HCT116 (cell line): ENCODE results near the gene SIRPB1. TPM values are rescaled to one million over a fixed set of nuclear protein-coding genes. Genes with fewer than 3 reads are reported as not detected.

Experiments
- ATAC-seq: fragments of 200-7000 bp; cut with Tn5 transposase; 2 replicates; pipeline ENCODE4 v1.9.1; 2020; ENCODE audit warnings: mild to moderate bottlenecking, moderate library complexity
- BruUV-seq: library from RNA; stranded (reverse); fragments of 400-500 nt; replicated peaks from 2 replicates; lab custom pipeline; 2021; lab: Mats Ljungman, UMichigan
- CTCF ChIA-PET: fragments of 300-600 bp; sonication (Branson Sonifier 250); formaldehyde crosslinking; loops from one replicate; lab custom pipeline; 2021; ENCODE audit warnings: antibody characterized with exemption; lab: Charles Lee
- POLR2A ChIA-PET: fragments of 300-600, 350-600 bp; sonication (Branson Sonifier 250); formaldehyde crosslinking; loops from one replicate; lab custom pipeline; 2021; ENCODE audit warnings: antibody characterized with exemption; lab: Charles Lee
- RAD21 ChIA-PET, 2 experiments: fragments of 300-600 bp; sonication (Branson Sonifier 250); formaldehyde crosslinking; loops; one replicate each; lab custom pipeline; 2023; ENCODE audit warnings: low total read pairs in 2 of 2; ENCODE audit not compliant: uncharacterized antibody in 2 of 2, unreplicated experiment in 2 of 2, low non-redundant PET in 1 of 2; lab: Charles Lee
- DNase-seq: peaks from one replicate; pipeline ENCODE4 v3.0.0-alpha.2; 2010; ENCODE audit warnings: low read depth, low spot score
- H2AFZ ChIP-seq: fragments of 200-600 bp; shearing (Covaris generic), sonication (generic); 2 replicates; pipeline ENCODE4 v1.6.1; 2017; ENCODE audit warnings: low read depth, mixed run types, mixed read lengths, antibody characterized with exemption, low read length; ENCODE audit not compliant: poor library complexity, severe bottlenecking
- H3K27ac ChIP-seq: 2 replicates; pipeline ENCODE4 v1.5.1; 2012; ENCODE audit warnings: low read depth, low read length
- H3K27me3 ChIP-seq: fragments of 200-600 bp; sonication (generic); 2 replicates; pipeline ENCODE4 v1.6.1; 2016; ENCODE audit warnings: mixed run types, low read length, mixed read lengths; ENCODE audit not compliant: insufficient read depth
- H3K36me3 ChIP-seq, 2 experiments: fragments of 200-500 bp in 1 of 2; fragments of 200-600 bp in 1 of 2; sonication (Bioruptor generic) in 1 of 2; sonication (generic) in 1 of 2; 2 replicates each; pipeline versions ENCODE4 v1.5.1 to v1.6.1; 2014 to 2016; ENCODE audit warnings: low read length in 2 of 2, inconsistent platforms in 1 of 2, mixed read lengths in 1 of 2, mixed run types in 1 of 2; ENCODE audit not compliant: insufficient read depth in 2 of 2, control insufficient read depth in 1 of 2
- H3K4me1 ChIP-seq, 2 experiments: fragments of 200-600 bp in 1 of 2; sonication (generic) in 1 of 2; 2 replicates each; pipeline versions ENCODE4 v1.5.1 to v1.6.1; 2012 to 2017; ENCODE audit warnings: low read length in 2 of 2, inconsistent platforms in 1 of 2, mild to moderate bottlenecking in 1 of 2, mixed read lengths in 1 of 2, mixed run types in 1 of 2, moderate library complexity in 1 of 2; ENCODE audit not compliant: insufficient read depth in 2 of 2, control insufficient read depth in 1 of 2
- H3K4me2 ChIP-seq: fragments of 200-600 bp; sonication (generic); 2 replicates; pipeline ENCODE4 v1.6.1; 2017; ENCODE audit warnings: mixed run types, low read length, mixed read lengths
- H3K4me3 ChIP-seq, 2 experiments: fragments of 200-600 bp in 1 of 2; sonication (generic) in 1 of 2; replicated peaks in 1 of 2; 2 replicates each; pipeline ENCODE4 v1.5.1; 2011 to 2016; ENCODE audit warnings: low read length in 2 of 2, control low read depth in 1 of 2, low read depth in 1 of 2, mild to moderate bottlenecking in 1 of 2, mixed read lengths in 1 of 2, mixed run types in 1 of 2
- H3K79me2 ChIP-seq: fragments of 200-600 bp; sonication (generic); 2 replicates; pipeline ENCODE4 v1.6.1; 2017; ENCODE audit warnings: mild to moderate bottlenecking, mixed run types, low read length, moderate library complexity, mixed read lengths; ENCODE audit not compliant: insufficient read depth
- H3K9ac ChIP-seq: fragments of 200-600 bp; sonication (generic); 2 replicates; pipeline ENCODE4 v1.6.1; 2016; ENCODE audit warnings: low read length, mixed read lengths
- H3K9me2 ChIP-seq: fragments of 200-600 bp; sonication (generic), shearing (Covaris generic); 2 replicates; pipeline ENCODE4 v1.6.1; 2017; ENCODE audit warnings: mixed run types, mild to moderate bottlenecking, moderate library complexity; ENCODE audit not compliant: insufficient read depth
- H3K9me3 ChIP-seq, 2 experiments: fragments of 200-500 bp in 1 of 2; fragments of 200-600 bp in 1 of 2; sonication (Bioruptor generic) in 1 of 2; sonication (generic) in 1 of 2; 2 replicates each; pipeline ENCODE4 v1.6.1; 2014 to 2017; ENCODE audit warnings: low read length in 2 of 2, mixed read lengths in 2 of 2, inconsistent platforms in 1 of 2, low read depth in 1 of 2, mild to moderate bottlenecking in 1 of 2, mixed run types in 1 of 2, moderate library complexity in 1 of 2; ENCODE audit not compliant: control insufficient read depth in 1 of 2, insufficient read depth in 1 of 2
- H4K20me1 ChIP-seq: fragments of 200-600 bp; sonication (generic), shearing (Covaris generic); 2 replicates; pipeline ENCODE4 v1.6.1; 2017; ENCODE audit warnings: mixed run types, mild to moderate bottlenecking, moderate library complexity; ENCODE audit not compliant: insufficient read depth
- ATF3 ChIP-seq: IDR thresholded peaks from 2 replicates; pipeline ENCODE4 v1.6.1; 2012
- CBX3 ChIP-seq: IDR thresholded peaks from 2 replicates; pipeline ENCODE4 v1.6.1; 2012; ENCODE audit warnings: low read depth
- CEBPB ChIP-seq: IDR thresholded peaks from 2 replicates; pipeline ENCODE4 v1.6.1; 2012; ENCODE audit warnings: low read depth
- EGR1 ChIP-seq: IDR thresholded peaks from 2 replicates; pipeline ENCODE4 v1.6.1; 2012; ENCODE audit warnings: low read depth
- EZH2 ChIP-seq: fragments of 200-600 bp; sonication (generic); IDR thresholded peaks from 2 replicates; pipeline ENCODE4 v1.6.1; 2017; ENCODE audit warnings: antibody characterized with exemption, mixed run types
- FOSL1 ChIP-seq: IDR thresholded peaks from 2 replicates; pipeline ENCODE4 v1.6.1; 2012; ENCODE audit warnings: low read depth
- MAX ChIP-seq: IDR thresholded peaks from 2 replicates; pipeline ENCODE4 v1.6.1; 2012
- POLR2AphosphoS5 ChIP-seq: IDR thresholded peaks from 2 replicates; pipeline ENCODE4 v1.6.1; 2011; ENCODE audit warnings: mild to moderate bottlenecking, low read depth, low read length, moderate library complexity
- REST ChIP-seq: IDR thresholded peaks from 2 replicates; pipeline ENCODE4 v1.6.1; 2012; ENCODE audit warnings: low read depth
- SIN3A ChIP-seq: IDR thresholded peaks from 2 replicates; pipeline ENCODE4 v1.6.1; 2012; ENCODE audit warnings: low read depth
- SP1 ChIP-seq: IDR thresholded peaks from 2 replicates; pipeline ENCODE4 v1.6.1; 2012; ENCODE audit warnings: low read depth
- SRF ChIP-seq: IDR thresholded peaks from 2 replicates; pipeline ENCODE4 v1.6.1; 2012; ENCODE audit warnings: low read depth
- TCF7L2 ChIP-seq: IDR thresholded peaks from 2 replicates; pipeline ENCODE4 v1.7.0; 2011; ENCODE audit warnings: borderline replicate concordance, inconsistent platforms; ENCODE audit not compliant: insufficient read depth, insufficient read length; ENCODE audit errors: extremely low read depth
- YY1 ChIP-seq: IDR thresholded peaks from 2 replicates; pipeline ENCODE4 v1.6.1; 2011; ENCODE audit warnings: low read length, low read depth, moderate library complexity, mild to moderate bottlenecking; ENCODE audit not compliant: insufficient replicate concordance; ENCODE audit errors: extremely low read depth
- ZFX ChIP-seq: fragments of 450-650 bp; IDR thresholded peaks from 2 replicates; pipeline ENCODE4 v1.6.1; 2017
- intact Hi-C: fragments of 100-400 bp; cut with micrococcal nuclease; formaldehyde crosslinking; loops from 2 replicates; pipeline ENCODE4 v1.10.0; 2022
- total RNA-seq: library from RNA; stranded (reverse); gene quantifications from one replicate; pipeline ENCODE4 v1.2.1, GENCODE V29; 2021; ENCODE audit not compliant: unreplicated experiment
- TF ChIP-seq, protein P1 (sequence below): IDR thresholded peaks from 2 replicates; pipeline ENCODE4 v1.6.1; 2011; ENCODE audit warnings: mild to moderate bottlenecking, low read length, moderate library complexity; ENCODE audit not compliant: insufficient replicate concordance; ENCODE audit errors: extremely low read depth
- TF ChIP-seq, protein P2 (sequence below), 3 experiments: fragments of 200-600 bp in 1 of 3; sonication (generic) in 1 of 3; IDR thresholded peaks in 2 of 3; conservative IDR thresholded peaks in 1 of 3; 2 replicates each; pipeline ENCODE4 v1.5.1; 2012 to 2017; ENCODE audit warnings: low read depth in 2 of 3, low read length in 2 of 3, antibody characterized with exemption in 1 of 3, borderline replicate concordance in 1 of 3, control low read depth in 1 of 3, mild to moderate bottlenecking in 1 of 3, mixed read lengths in 1 of 3, mixed run types in 1 of 3, moderate library complexity in 1 of 3; ENCODE audit not compliant: insufficient read depth in 1 of 3

The SIRPB1 gene
- total RNA-seq, 1 experiment from 2014 or later = 1.9 TPM

- no TSS peak for BruUV-seq
- no peak overlapping the region for H3K4me3 ChIP-seq
- no peak overlapping the region for H3K4me2 ChIP-seq
- no peak overlapping the region for H3K27ac ChIP-seq
- intact Hi-C loops = no loop called here
- H3K36me3 ChIP-seq = no peaks in the 10 kb centered on the region
- H3K27me3 ChIP-seq = no peaks in the 10 kb centered on the region; the same call in 1 of the 2 replicates
- RAD21 ChIA-PET = no interaction called here
- DNase-seq = no peak
- no peaks in the 10 kb centered on the region for H3K9me3 ChIP-seq
- CTCF ChIA-PET = no interaction called here
- TF ChIP-seq POLR2AphosphoS5 = no peak
- no peak for TF ChIP-seq CEBPB
- no peak for TF ChIP-seq ATF3
- TF ChIP-seq MAX = no peak
- TF ChIP-seq TCF7L2 = no peak
- no peak for TF ChIP-seq YY1
- no peak for TF ChIP-seq CBX3
- TF ChIP-seq SP1 = no peak
- TF ChIP-seq, protein P1, sequence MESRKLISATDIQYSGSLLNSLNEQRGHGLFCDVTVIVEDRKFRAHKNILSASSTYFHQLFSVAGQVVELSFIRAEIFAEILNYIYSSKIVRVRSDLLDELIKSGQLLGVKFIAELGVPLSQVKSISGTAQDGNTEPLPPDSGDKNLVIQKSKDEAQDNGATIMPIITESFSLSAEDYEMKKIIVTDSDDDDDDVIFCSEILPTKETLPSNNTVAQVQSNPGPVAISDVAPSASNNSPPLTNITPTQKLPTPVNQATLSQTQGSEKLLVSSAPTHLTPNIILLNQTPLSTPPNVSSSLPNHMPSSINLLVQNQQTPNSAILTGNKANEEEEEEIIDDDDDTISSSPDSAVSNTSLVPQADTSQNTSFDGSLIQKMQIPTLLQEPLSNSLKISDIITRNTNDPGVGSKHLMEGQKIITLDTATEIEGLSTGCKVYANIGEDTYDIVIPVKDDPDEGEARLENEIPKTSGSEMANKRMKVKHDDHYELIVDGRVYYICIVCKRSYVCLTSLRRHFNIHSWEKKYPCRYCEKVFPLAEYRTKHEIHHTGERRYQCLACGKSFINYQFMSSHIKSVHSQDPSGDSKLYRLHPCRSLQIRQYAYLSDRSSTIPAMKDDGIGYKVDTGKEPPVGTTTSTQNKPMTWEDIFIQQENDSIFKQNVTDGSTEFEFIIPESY = no peak
- no peak for TF ChIP-seq EGR1
- TF ChIP-seq, protein P2, sequence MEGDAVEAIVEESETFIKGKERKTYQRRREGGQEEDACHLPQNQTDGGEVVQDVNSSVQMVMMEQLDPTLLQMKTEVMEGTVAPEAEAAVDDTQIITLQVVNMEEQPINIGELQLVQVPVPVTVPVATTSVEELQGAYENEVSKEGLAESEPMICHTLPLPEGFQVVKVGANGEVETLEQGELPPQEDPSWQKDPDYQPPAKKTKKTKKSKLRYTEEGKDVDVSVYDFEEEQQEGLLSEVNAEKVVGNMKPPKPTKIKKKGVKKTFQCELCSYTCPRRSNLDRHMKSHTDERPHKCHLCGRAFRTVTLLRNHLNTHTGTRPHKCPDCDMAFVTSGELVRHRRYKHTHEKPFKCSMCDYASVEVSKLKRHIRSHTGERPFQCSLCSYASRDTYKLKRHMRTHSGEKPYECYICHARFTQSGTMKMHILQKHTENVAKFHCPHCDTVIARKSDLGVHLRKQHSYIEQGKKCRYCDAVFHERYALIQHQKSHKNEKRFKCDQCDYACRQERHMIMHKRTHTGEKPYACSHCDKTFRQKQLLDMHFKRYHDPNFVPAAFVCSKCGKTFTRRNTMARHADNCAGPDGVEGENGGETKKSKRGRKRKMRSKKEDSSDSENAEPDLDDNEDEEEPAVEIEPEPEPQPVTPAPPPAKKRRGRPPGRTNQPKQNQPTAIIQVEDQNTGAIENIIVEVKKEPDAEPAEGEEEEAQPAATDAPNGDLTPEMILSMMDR (IDR thresholded peaks at IDR 0.05 in 2 of 3, conservative IDR thresholded peaks at IDR 0.05 in 1 of 3; ENCODE audit: borderline replicate concordance in 1 of 3, insufficient read depth in 1 of 3, low read depth in 2 of 3, low read length in 2 of 3) = no peak
- TF ChIP-seq SRF = no peak
- TF ChIP-seq EZH2 = no peak
- TF ChIP-seq FOSL1 = no peak
- TF ChIP-seq ZFX = no peak
- TF ChIP-seq REST = no peak
- TF ChIP-seq SIN3A = no peak
- H4K20me1 ChIP-seq = no peaks in the 10 kb centered on the region
- H3K4me1 ChIP-seq = no peaks in the 10 kb centered on the region
- no peak overlapping the region for H2AFZ ChIP-seq
- H3K9me2 ChIP-seq = no peaks in the 10 kb centered on the region
- no peak for ATAC-seq
- H3K79me2 ChIP-seq = no peaks in the 10 kb centered on the region
- POLR2A ChIA-PET = no interaction called here
- H3K9ac ChIP-seq = no peak overlapping the region
Measured at GRCh38 chr20:1622450-1622849, 2.6 kb upstream of the SIRPB1 start.
